NCI-H2171 treated with DMSO at 0.1 percent for 48 hours (cell line): ENCODE measurements around the gene CCNF.
A peak's percentile ranks its signal among the peaks of the same experiment; 100 is the strongest.

ENCODE experiments used
- DNase-seq: peaks from one replicate; lab custom pipeline; 2025; lab: John Stamatoyannopoulos, UW

Gene CCNF

DNA sequence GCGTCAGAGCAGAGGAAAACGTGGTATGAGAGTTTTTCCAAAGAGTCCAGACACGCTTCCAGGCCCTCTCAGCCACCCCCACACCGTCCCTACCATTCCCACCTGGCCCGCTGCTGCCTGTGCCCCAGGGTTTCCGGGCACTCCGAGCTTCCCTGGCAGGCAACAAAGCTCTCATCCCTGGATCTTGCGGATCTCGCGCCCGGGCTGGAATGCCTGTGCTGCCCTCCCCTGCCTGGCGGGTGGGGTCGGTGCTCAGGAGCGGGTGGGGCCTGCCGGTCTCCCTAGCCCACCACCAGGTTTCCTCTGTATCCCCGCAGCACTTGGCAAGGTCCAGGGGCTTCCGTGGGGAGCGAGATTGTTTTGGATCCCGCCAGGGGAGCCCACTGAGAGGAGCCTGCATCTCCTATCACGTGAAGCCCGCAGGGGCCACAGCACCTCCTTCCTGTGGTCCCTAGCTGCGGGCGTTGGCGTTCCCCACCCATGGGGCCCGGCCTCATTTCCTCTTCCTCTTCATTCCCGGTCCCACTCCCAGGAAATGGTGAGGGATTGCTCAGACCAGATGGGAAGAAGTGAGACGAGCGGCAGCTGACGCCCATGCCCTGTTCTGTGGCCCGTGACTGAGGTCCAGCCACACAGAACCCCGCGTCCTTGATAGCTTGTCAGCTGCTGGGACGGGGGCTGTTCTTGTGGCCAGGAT is 56.7 kb downstream of the CCNF start:
- no peak for DNase-seq

DNA sequence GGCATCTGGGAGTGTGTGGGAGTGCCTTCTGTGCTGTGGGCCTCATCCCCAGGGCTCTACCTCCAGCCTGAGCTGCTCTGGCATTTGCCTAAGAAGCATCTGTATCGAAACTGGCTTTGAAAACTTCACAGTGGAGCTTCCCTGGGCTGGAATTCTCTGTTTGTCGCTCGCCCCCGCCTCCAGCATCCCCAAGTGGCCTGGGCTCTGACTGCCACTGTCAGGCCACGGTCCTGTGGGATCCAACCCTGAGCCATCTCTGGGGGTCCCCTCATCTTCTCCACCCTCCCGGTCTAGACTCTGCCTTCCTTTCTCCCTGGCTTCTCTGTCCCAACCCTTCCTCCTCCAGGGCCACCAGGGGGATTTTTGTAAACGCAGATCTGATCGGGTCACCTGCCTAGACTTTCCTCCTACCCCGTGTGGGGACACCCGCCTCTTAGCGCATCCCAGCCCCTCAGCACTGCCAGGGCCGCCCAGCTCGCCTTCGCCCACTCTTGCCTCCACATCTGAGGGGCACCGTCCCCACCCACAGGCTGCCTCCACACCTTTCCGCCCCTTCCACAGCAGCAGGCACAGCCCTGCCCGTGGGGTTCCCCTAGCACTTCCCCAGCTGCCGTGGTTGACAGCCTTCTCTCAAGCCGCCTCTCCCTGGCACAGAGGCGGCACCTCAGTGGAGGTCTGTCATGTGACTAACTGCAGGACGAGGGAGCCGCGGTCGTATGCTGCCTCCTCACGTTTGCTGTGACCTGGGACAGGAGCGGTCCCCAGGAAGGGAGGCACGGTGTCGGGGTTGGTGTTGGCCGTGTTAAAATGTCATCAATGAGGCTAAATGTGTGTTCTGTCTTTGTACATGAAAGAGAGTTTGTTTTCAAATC is 57.6 kb downstream of the CCNF start:
- peak; percentile 44 for DNase-seq

DNA sequence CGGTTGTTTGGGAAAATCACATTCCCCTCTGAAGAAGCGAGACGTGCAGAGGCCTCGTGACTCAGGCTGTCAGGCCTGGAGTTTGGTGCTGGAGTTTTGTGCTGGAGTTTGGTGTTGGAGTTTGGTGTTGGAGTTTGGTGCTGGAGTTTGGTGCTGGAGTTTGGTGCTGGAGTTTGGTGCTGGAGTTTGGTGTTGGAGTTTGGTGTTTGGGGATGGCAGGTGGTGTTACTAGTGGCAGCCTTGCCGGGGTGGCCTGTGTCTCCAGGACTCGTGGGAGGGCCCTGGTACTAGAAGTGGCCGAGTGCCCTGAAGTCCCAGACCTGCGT is 58.2 kb downstream of the CCNF start:
- no peak for DNase-seq

DNA sequence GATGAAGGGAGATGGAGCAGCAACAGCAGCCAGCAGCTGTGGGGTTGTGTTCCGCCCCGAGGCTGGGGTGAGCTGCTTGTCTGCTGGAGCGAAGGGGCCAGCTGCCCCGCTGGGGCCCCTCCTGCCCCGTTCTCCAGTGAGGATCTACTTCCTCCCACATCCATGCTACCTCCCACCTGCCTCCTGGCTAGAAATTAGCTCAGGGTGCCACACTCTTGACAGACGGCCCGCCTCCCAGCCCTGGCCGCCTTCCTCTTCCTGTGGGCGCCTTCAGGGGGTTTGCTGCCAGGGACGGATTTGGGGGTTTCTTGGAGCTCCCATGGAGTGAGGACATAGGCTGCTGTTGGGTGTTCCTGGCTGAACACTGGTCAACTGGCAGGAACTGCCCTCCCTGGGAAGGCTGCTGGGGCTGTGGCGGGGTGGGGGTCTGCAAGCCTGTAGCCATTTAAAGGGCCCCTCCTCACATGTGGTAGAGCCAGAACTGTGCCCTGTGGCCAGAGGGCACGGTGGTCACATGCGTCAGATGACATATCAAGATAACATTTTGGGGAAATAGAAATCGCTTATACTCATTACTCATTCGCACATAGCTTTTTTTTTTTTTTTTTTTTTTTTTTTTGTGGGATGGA is 58.8 kb downstream of the CCNF start:
- DNase-seq, result no peak

DNA sequence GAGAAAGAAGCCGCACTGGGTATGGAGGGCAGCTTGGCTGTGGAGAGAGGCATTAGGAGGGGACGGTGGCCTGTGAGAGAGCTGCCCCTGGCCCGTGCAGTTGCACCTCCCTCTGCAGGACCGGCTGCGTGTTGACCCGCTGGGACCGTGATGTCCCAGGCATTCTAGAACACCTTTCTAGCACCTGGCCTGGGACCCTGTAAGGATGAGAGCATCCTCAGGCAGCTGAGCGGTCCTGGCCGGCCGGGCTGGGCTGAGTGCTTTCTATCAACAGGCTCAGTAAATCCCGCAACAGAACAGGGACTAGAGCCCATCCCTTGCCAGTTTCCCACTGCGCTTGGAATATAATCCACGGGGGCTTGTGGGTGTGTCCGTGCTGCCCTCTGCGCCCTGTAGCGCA is 60.3 kb downstream of the CCNF start:
- no peak for DNase-seq

DNA sequence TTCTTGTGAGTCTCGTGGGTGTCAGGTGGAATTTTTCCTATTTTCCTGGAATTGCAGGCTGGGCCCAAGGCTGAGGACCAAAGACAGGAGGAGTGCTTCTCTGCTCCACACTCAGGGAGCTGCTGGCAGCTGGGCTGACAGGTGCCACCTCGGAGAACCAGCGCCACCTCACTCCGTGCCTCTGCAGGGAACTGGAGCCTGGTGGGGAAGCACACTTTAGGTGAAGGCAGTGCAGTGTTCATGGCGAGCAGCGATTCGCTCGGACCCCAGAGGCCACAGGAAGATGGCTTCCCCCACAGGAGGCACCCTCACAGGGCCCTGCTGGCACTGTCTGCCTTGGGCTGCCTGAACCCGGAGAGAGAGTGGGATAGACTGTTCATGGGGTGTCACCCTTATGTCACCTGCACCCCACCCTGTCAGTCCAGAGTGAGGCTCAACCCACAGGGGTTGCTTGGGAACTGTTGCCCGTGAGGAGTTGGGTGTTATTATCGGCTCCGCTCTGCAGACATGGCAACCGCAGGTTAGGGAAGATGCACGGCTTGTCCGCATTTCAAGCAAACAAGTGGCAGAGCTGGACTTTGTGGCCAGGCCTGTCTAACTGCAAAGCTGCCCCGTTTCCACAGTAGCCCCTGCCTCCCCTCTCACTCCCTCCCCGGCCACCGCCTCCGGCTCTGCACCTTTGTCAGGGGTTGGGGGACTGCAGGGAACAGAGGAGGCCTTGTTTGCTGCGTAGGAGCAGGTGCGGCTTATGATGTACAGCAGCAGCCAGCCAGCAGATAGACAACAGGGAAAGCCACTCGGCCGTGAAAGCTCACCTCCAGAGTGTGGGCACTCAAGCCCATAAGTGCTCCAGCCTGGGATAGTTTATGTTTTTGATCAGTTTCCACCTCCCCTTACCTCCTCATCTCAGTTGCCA is 61.2 kb downstream of the CCNF start:
- DNase-seq, result peak; percentile 58

DNA sequence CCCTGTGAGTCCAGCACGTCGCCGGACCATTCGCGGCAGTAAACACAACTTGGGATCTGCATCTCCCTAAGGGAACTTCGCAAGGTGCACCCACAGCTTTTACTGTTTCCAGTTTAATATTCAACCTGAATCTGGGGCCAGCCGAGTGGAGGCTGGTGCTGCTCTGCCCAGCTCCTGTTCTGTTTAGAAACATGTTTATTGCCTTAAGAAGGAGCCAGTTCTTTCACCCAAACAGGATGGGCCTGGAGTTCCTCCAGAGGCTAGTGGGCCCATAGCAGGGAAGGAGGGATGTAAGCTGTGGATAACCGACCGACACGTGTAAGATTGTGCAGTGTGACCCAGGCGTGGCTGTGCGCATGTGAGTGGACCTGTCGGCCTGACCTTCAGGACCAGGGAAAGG is 63.0 kb downstream of the CCNF start:
- no peak for DNase-seq

DNA sequence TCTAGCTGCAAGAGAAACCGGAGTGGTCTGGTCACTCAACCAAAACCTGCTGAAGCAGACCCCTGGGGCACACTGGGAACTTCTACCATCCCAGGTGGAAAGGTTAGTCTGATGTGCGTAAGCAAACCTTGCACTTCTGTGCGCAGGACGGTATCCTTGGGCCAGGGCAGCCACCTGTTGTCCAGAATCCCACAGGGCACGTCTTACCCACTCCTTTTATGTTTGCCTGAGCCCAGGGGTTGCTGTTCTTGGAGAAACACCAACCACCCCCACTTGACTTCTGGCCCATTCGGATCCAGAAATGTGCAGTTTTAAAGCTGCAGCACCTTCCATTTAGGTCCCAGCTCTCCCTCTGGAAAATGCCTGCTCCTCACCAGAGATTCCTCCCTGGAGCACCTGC is 64.4 kb downstream of the CCNF start:
- DNase-seq, result no peak

DNA sequence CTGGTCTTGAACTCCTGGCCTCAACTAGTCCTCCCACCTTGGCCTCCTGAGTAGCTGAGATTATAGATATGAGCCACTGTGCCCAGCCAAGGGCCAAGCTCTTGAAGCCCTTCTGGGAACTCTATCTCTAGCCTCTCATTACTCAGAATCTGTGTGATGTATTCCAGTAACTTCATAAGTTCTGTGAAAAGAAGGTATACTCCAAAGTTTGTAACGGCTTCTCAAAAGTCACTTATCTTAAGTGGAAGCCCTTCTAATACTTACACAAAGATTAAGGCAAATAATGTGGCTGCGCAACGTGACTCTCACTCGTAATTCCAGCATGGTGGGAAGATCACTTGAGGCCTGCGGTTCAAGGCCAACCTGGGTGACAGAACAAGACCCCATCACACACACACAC is 65.4 kb downstream of the CCNF start:
- DNase-seq, result no peak

DNA sequence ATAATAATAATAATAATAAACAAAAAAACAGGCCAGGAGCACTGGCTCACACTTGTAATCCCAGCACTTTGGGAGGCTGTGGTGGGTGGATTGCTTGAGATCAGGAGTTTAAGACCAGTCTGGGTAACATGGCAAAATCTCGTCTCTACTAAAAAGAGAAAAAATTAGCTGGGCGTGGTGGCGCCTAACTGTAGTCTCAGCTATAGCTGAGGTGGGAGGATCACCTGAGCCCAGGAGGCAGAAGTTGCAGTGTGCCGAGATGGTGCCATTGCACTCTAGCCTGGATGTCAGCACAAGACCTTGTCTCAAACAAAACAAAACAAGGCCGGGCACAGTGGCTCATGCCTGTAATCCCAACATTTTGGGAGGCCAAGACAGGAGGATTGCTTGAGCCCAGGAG is 65.8 kb downstream of the CCNF start:
- no peak for DNase-seq

DNA sequence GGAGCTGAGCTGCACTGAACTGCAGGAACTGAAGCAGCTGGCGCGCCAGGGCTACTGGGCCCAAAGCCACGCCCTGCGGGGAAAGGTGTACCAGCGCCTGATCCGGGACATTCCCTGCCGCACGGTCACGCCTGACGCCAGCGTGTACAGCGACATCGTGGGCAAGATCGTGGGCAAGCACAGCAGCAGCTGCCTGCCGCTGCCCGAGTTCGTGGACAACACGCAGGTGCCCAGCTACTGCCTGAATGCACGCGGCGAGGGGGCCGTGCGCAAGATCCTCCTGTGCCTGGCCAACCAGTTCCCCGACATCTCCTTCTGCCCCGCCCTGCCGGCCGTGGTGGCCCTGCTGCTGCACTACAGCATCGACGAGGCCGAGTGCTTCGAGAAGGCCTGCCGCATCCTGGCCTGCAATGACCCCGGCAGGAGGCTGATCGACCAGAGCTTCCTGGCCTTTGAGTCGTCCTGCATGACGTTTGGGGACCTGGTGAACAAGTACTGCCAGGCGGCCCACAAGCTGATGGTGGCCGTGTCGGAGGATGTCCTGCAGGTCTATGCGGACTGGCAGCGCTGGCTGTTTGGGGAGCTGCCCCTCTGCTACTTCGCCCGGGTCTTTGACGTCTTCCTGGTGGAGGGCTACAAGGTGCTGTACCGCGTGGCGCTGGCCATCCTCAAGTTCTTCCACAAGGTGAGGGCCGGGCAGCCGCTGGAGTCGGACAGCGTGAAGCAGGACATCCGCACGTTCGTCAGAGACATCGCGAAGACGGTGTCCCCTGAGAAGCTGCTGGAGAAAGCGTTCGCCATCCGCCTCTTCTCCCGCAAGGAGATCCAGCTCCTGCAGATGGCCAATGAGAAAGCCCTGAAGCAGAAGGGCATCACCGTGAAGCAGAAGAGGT is 67.2 kb downstream of the CCNF start:
- DNase-seq, result no peak

DNA sequence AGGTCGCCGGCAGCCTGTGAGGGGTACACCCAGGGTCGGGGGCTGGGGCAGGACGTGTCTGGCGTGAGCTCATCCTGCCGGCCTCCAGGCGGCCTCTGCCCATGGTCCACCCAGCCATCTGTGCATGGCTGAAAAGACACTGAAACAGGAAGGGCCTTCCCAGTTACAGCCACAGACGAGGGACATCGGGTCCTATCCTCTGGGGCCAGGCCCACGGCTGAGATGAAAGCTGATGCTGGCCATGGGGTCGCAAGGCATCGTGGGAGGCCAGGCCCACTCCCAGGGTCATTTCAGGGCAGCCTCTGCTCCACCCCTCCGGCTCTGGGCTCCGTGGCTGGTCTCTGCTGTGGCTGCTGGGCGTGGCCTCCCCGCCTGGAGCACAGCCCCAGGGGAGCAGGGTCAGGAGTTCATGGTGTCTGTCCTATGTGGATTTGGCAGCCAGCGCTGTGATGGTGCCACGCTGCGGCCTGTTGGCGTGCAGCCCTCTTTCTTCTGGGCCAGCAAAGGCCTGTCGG is 67.9 kb downstream of the CCNF start:
- peak; percentile 89 for DNase-seq

DNA sequence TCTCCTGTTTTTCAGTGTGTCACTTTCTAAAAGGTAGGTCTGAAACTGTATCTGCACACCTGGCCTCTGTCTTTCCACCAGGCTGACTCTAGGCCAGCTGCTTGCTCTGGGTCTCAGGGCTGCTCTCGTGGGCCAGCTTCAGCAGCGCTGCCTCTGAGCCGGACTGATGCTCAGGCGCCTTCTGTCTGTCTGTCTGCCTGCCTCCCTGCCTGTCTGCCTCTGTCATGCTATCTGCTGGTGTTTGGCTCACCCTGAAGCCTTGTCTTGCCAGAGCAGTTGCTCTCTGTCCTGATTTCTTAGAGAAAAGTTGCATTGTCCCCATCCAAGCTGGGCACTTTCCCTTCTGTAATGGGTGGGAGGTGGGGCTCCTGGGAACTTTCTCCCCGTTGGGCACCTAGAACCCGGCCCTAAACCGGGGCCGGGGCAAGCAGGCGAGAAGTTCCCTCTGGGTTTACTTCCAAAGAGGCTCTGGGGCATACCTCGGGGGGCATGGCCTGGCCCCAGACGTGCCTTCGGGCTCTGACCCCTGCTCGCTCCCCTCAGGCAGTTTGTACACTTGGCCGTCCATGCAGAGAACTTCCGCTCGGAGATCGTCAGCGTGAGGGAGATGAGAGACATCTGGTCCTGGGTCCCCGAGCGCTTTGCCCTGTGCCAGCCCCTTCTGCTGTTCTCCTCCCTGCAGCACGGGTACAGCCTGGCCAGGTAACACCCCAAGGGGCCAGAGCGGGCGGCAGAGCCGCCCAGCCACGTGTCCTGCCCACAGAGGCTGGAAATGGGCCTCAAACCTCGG is 68.6 kb downstream of the CCNF start:
- no peak for DNase-seq

DNA sequence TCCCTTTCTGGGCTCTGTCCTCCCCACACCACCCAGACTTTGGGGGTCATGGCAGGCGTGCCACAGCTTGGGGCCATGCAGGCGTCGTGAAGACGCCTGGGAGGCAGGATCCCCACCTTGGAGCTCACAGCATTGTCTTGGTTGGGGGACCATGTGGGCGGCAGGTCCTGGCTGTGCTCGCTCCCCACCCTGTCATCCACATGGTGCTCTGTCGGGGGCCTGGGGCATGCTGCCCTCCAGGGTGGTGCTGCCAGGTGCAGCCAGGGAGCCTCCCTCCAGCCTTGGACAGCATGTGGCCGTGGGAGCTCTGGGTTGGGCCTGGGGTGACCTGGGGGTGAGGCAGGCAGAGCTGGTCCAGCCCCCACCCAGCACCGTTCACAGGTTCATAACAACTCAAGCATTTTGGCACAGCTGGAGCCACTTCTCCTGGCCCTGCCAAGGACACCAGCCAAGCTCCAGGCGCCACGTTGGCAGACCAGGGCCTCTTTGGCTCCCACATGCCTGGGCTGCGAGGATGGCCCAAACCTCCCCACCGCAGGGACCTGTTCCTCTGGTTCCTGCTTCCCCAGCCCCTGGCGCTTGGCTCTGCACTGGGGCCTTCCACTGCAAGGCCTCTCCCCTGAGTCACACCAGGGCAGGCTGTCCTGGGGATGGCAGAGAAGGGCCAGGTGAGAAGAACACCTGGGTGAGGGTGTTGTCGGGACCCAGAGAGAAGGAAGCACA is 69.4 kb downstream of the CCNF start:
- no peak for DNase-seq

DNA sequence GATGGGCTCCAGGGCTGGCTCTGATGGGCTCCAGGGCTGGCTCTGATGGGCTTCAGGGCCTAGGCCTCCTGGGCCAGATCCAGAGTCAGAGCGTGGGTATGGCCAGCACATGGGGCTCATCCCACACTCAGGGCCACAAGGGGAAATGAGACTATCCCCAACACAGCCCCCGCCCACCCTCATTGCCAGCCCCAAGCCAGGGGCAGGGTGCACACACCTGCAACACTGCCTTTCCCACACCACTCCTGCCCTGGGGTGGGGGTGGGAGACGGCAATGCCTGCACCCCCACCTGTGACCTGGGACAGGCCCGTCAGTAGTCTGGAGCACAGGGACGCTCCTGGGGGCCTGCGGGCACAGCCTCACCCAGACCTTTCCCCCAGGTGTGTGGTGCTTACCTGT is 70.2 kb downstream of the CCNF start:
- DNase-seq, result no peak

DNA sequence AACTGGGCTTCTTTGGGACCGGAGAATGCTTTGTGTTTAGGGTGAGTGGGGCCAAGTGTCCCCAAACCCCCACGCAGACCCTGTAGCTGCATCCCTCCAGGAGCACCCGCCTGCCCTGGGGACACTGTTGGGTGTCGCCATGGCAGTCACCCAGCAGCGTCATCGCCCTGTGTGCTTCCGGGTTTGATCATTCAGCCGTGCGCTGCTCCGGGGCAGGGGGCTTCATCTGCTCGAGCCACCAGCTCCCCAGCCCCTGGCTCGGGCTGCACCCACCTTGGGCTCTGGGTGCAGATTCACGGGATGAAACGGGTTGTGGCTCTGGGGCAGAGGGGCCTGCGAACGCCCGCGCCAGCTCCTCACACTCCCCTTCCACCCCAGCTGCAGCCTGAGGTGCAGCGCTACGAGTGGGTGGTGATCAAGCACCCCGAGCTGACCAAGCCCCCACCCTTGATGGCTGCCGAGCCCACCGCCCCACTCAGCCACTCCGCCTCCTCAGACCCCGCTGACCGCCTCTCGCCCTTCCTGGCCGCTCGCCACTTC is 70.7 kb downstream of the CCNF start:
- DNase-seq, result no peak

DNA sequence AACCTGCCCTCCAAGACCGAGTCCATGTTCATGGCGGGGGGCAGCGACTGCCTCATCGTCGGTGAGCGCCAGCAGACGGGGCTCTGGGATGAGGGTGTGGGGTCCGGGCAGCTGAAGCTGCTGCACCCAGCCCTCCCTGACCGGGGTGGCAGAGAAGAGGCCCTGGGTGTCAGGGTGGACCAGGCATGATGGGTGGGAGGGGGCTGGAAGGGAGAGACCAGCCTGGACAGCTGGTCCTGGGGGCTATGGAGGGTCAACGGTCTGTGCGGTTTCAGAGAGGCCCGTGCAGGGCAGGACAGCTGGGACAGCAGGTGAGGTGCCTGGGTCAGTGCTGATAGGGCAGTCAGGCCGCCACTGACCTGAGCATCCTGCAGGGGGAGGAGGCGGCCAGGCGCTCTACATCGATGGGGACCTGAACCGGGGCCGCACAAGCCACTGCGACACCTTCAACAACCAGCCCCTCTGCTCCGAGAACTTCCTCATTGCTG is 71.2 kb downstream of the CCNF start:
- DNase-seq, result no peak

DNA sequence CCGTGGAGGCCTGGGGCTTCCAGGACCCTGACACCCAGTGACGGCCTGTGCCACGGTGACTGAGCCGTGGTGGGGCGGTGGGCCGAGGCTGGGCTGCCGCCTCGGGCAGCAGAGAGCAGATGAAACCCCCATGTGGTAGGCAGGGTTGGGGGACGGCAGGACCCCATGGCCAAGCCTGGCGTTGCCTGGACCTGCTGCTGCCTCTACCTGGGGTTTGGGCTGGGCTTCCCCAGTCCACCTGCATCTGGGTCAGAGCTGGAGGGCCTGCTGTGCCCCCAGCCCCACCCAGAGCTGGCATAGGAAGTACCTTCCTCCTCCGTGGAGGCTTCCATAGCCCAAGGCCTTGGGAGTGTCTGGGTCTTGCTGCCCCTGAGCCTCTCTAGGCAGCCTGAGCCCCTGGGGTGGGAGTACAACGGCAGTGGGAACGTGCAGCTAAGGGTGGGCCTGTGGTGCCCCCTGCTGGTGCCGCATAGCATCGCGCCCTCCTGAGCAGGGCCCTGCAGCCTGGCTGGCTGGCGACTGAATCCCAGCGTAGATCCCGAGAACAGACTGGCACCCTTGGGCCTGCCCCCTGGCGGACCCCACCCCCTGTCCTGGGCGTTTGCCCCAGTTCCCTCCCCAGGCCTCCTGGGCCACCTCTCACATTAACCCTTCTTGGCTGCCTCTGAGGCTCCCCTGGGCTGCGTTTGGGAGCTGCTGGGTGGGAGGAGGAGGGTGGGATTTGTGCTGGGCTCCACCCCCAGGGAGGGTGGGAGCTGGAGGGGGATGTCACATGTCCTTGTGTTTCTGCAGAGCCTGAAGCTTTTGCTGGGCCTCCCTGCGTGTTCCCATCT is 71.9 kb downstream of the CCNF start:
- DNase-seq, result peak; percentile 83
